ENCODE measurements around the gene ZBTB17.

ZBTB17 gene

GRCh38 chr1:15950763-15951295 lies 25.1 kb downstream of the ZBTB17 start:
- TF ChIP-seq, protein P1, sequence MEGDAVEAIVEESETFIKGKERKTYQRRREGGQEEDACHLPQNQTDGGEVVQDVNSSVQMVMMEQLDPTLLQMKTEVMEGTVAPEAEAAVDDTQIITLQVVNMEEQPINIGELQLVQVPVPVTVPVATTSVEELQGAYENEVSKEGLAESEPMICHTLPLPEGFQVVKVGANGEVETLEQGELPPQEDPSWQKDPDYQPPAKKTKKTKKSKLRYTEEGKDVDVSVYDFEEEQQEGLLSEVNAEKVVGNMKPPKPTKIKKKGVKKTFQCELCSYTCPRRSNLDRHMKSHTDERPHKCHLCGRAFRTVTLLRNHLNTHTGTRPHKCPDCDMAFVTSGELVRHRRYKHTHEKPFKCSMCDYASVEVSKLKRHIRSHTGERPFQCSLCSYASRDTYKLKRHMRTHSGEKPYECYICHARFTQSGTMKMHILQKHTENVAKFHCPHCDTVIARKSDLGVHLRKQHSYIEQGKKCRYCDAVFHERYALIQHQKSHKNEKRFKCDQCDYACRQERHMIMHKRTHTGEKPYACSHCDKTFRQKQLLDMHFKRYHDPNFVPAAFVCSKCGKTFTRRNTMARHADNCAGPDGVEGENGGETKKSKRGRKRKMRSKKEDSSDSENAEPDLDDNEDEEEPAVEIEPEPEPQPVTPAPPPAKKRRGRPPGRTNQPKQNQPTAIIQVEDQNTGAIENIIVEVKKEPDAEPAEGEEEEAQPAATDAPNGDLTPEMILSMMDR (IDR thresholded peaks at IDR 0.05; ENCODE audit: insufficient read depth, low read depth, low read length, missing control alignments), result no peak
- H3K4me3 ChIP-seq (ENCODE audit: low read length), result no peak overlapping the region
- DNase-seq (ENCODE audit: low read depth), result no peak

GRCh38 chr1:15950302-15950701 lies 25.6 kb downstream of the ZBTB17 start:
- H3K4me3 ChIP-seq (ENCODE audit: low read length), result no peak overlapping the region
- TF ChIP-seq, protein P1 (IDR thresholded peaks at IDR 0.05; ENCODE audit: insufficient read depth, low read depth, low read length, missing control alignments), result no peak
- DNase-seq (ENCODE audit: low read depth), result no peak

DNA sequence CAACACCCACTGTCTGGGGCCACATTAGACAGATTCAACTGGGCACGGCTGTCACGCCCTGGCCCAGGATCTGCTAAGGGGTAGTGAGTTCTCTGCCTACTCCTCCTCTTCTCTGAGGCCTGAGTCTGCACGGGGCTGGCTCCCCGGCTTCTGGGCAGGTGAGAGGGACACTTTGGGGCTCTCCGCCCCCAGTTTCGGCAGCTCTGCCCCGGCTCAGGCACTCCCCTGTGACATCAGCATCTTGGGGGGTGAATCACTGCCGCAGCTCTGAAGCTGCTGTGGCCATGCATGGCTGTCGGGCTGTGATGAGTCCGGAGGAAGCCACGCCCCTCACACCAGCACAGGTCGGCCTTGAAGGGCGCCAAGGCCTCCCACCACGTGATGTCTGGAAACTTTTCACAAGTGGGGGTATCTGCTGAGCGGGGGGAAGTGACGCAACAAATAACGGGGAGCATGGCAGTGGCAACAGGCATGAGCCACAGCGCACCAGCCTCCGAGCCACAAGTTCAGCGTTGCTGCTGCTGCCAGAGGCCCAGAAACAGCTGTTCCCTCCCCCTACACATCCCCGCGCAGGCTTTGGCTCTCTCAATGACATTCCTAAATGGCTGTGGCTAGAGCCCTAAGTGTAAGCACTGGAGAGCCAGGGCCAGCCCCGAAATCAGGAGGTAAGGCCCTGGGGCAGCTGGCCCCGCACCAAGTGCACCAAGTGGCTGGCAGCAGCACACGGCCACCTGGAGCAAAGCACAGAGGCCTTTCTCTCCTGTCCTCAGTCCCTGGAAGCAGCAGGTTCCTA lies 26.3 kb downstream of the ZBTB17 start:
- TF ChIP-seq, protein P1 (IDR thresholded peaks at IDR 0.05; ENCODE audit: insufficient read depth, low read depth, low read length, missing control alignments), result no peak
- H3K4me3 ChIP-seq (ENCODE audit: low read length), result peak overlapping the region; percentile 8
- DNase-seq (ENCODE audit: low read depth), result peak; percentile 99

- TF ChIP-seq, protein P1 (IDR thresholded peaks at IDR 0.05; ENCODE audit: insufficient read depth, low read depth, low read length, missing control alignments), result no peak
- peak; percentile 92 for DNase-seq (ENCODE audit: low read depth)
- H3K4me3 ChIP-seq (ENCODE audit: low read length), result peak overlapping the region; percentile 8
Measured at GRCh38 chr1:15948595-15949452, 27.1 kb downstream of the ZBTB17 start.

GRCh38 chr1:15948091-15948591 lies 27.8 kb downstream of the ZBTB17 start:
- DNase-seq (ENCODE audit: low read depth), result no peak
- no peak overlapping the region for H3K4me3 ChIP-seq (ENCODE audit: low read length)
- TF ChIP-seq, protein P1 (IDR thresholded peaks at IDR 0.05; ENCODE audit: insufficient read depth, low read depth, low read length, missing control alignments), result no peak

DNA sequence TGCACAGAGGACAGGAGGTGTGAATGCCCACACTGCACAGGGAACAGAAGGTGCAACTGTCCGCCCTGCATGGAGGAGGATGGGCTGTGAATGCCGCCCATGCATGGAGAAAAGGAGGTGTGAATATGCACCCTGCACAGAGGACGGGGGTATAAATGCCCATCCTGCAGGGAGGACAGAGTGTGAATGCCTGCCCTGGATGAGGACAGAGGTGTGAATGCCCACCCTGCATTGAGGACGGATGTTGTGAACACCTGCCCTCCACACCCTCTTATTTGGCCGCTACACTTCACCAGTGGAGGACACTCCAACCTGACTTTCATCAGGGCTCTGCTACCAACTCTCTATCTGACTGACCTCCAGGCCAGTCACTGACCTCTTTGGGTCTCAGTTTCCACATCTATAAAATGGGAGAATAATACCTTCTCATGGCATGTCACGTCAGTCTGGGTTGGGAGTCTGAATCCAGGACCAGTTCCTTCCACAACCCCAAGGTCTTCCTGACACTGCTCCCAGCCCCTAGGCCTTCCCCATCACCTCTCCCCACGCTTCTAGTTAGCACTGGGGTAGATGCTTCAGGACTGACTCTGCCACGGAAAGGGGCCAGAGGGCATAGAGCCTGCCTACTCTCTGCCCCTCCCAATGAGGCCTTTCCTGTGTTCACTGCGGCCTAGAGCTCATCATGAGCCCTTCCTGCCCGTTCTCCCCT lies 28.4 kb downstream of the ZBTB17 start:
- no peak overlapping the region for H3K4me3 ChIP-seq (ENCODE audit: low read length)
- TF ChIP-seq, protein P1 (IDR thresholded peaks at IDR 0.05; ENCODE audit: insufficient read depth, low read depth, low read length, missing control alignments), result no peak
- DNase-seq (ENCODE audit: low read depth), result no peak
